Heart left ventricle (tissue), 16 donors: Measurements from ENCODE around the gene RPS6KA5. TPM values are rescaled to one million over a fixed set of nuclear protein-coding genes. Genes with fewer than 3 reads are reported as not detected.
"Not testable (repeated sequence)": the region's sequence is repeated elsewhere in the genome, so short reads cannot be mapped to it uniquely, and the experiment has no call there.

Experiments
- ATAC-seq, 4 donors: fragments of 200-7000 bp; cut with Tn5 transposase; one replicate each; pipeline ENCODE4 v1.9.1; 2020 to 2022; ENCODE audit warnings: moderate library complexity in 4 of 4, mild to moderate bottlenecking in 3 of 4, moderate number of reproducible peaks in 1 of 4
- DNase-seq, 5 donors: peaks; one replicate each; pipeline ENCODE4 v3.0.0-alpha.2; 2020
- H3K27ac ChIP-seq, 12 donors: fragments of 200-600 bp; sonication (generic) in 4 of 12; one replicate each; pipeline versions ENCODE4 v1.5.0 to v1.8.0; 2016 to 2022; ENCODE audit warnings: mild to moderate bottlenecking in 2 of 12
- H3K27me3 ChIP-seq, 9 donors: fragments of 200-600 bp; sonication (generic) in 2 of 9; one replicate each; pipeline versions ENCODE4 v1.5.1 to v1.8.0; 2016 to 2022; ENCODE audit warnings: mild to moderate bottlenecking in 3 of 9
- H3K36me3 ChIP-seq, 9 donors: fragments of 200-600 bp; sonication (generic) in 2 of 9; one replicate each; pipeline versions ENCODE4 v1.5.0 to v1.8.0; 2018 to 2022; ENCODE audit warnings: mild to moderate bottlenecking in 2 of 9
- H3K4me1 ChIP-seq, 12 donors: fragments of 200-600 bp; sonication (generic) in 4 of 12; one replicate each; pipeline versions ENCODE4 v1.5.0 to v1.8.0; 2016 to 2022; ENCODE audit warnings: mild to moderate bottlenecking in 3 of 12
- H3K4me3 ChIP-seq, 12 donors: fragments of 200-600 bp; sonication (generic) in 4 of 12; one replicate each; pipeline versions ENCODE4 v1.5.0 to v1.8.0; 2017 to 2022; ENCODE audit warnings: mild to moderate bottlenecking in 9 of 12, moderate library complexity in 4 of 12
- H3K9me3 ChIP-seq, 12 donors: fragments of 200-600 bp; sonication (generic) in 4 of 12; one replicate each; pipeline versions ENCODE4 v1.5.0 to v1.8.0; 2016 to 2022; ENCODE audit warnings: mild to moderate bottlenecking in 1 of 12
- POLR2A ChIP-seq, 2 donors: fragments of 450-650 bp; IDR thresholded peaks; one replicate each; pipeline ENCODE4 v1.6.1; 2017; ENCODE audit warnings: antibody characterized with exemption in 2 of 2, mild to moderate bottlenecking in 2 of 2, moderate library complexity in 2 of 2
- WGBS, 4 donors: extraction: QIAGEN DNeasy Blood & Tissue Kit in 2 of 4; methylation state at CpG; one replicate each; pipeline versions ENCODE4 v1.1.5 to v1.1.7; 2013 to 2018; 5-methylcytosine and 5-hydroxymethylcytosine counted together
- intact Hi-C, 10 donors: fragments of 100-400 bp; cut with DNase I; formaldehyde crosslinking; loops; one replicate each; pipeline versions ENCODE4 v1.11.1 to v1.14.2; 2022
- polyA plus RNA-seq, 2 donors: library from polyadenylated mRNA; stranded (reverse); fragments of 200-250 nt; gene quantifications; one replicate each; pipeline ENCODE4 v1.2.3, GENCODE V29; 2013
- total RNA-seq, 9 donors: library from RNA; depleted of rRNA in 2 of 9; stranded (reverse); fragments of >200 nt in 2 of 9; fragmentation: NEBNext Ultra II Directional in 3 of 9; extraction: Animal tissue kit (Norgen Biotek cat#: 25700) in 3 of 9; gene quantifications; one replicate each; pipeline versions ENCODE4 v1.1.0 to v1.2.4, GENCODE V29; 2016 to 2023
- TF ChIP-seq, protein P1 (sequence below), 12 donors: fragments of 200-600 bp; sonication (generic) in 4 of 12; IDR thresholded peaks; one replicate each; pipeline versions ENCODE4 v1.5.0 to v1.8.0; 2018 to 2022; ENCODE audit warnings: antibody characterized with exemption in 12 of 12, mild to moderate bottlenecking in 5 of 12
- donor health status: ischemic (EF 13 %, LVEDD 7.1; RV severe dilation, severe dysfunction).
- donor health status: healthy with polysubstance abuse.
- donor health status: DM: no; HTN: yes; CAD: no.
- donor health status: DM: no; HTN: no; CAD: no.
- donor health status: ischemic (EF 25% LVEDD 6.9; RV normal size, moderate dysfunction).
- donor health status: ischemic (EF 25% LVEDD 5.7; RV mildly dilated, moderate dysfunction).
- donor health status: healthy.
- donor health status: DM: yes; HTN: yes; CAD: no.
- donor health status: ischemic (EF 35%, LVEDD 5.7; RV mildly dilated, moderate dysfunction).
- donor health status: nonischemic (EF 11% LVEDD 7.7; RV severe dilation, severe dysfunction).
- donor health status: DM: yes; HTN: yes; CAD: no.
- donor health status: PGD.
- donor health status: ischemic (EF 29% LVEDD 5.4; RV normal size, mild dysfunction).
- donor health status: nonischemic (EF 23%, LVEDD 6.1; RV moderate dilation, normal function).

RPS6KA5 gene
- total and polyA plus RNA-seq, 11 donors, result 0.72 to 13.3 (median 8.5) TPM

DNA sequence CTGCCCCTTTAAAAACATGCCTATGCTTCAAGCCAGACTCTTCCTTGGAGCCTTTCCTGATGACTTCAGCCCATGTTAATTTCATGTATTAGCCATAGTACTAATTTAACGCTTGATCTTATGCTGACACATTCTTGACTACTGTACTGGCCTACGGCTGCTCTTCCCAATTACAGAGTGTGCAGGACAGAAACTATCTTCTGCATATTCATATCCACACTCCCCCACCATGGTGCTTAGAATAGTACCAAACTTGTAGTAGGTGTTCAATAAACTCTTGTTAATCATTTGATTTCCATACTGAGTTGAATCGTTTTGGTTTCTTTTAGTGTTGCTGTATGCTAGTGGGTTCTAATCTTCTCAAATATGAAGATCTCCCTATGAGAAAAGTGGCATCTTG is 31.6 kb upstream of the RPS6KA5 start:
- no peaks in the 10 kb centered on the region for H3K4me1 ChIP-seq
- no peak overlapping the region for H3K4me3 ChIP-seq
- intact Hi-C loops, result no loop called here
- H3K27me3 ChIP-seq, result no peaks in the 10 kb centered on the region
- no peak overlapping the region for H3K27ac ChIP-seq
- no peak for TF ChIP-seq POLR2A (IDR thresholded peaks at IDR 0.05)
- TF ChIP-seq, protein P1, sequence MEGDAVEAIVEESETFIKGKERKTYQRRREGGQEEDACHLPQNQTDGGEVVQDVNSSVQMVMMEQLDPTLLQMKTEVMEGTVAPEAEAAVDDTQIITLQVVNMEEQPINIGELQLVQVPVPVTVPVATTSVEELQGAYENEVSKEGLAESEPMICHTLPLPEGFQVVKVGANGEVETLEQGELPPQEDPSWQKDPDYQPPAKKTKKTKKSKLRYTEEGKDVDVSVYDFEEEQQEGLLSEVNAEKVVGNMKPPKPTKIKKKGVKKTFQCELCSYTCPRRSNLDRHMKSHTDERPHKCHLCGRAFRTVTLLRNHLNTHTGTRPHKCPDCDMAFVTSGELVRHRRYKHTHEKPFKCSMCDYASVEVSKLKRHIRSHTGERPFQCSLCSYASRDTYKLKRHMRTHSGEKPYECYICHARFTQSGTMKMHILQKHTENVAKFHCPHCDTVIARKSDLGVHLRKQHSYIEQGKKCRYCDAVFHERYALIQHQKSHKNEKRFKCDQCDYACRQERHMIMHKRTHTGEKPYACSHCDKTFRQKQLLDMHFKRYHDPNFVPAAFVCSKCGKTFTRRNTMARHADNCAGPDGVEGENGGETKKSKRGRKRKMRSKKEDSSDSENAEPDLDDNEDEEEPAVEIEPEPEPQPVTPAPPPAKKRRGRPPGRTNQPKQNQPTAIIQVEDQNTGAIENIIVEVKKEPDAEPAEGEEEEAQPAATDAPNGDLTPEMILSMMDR (IDR thresholded peaks at IDR 0.05), result no peak
- H3K36me3 ChIP-seq, result no peaks in the 10 kb centered on the region
- no peak for DNase-seq
- WGBS, 4 donors, result 89 to 94% (median 90%) methylated on average over 3 of the region's 3 CpGs
- ATAC-seq, result no peak
- no peaks in the 10 kb centered on the region for H3K9me3 ChIP-seq

DNA sequence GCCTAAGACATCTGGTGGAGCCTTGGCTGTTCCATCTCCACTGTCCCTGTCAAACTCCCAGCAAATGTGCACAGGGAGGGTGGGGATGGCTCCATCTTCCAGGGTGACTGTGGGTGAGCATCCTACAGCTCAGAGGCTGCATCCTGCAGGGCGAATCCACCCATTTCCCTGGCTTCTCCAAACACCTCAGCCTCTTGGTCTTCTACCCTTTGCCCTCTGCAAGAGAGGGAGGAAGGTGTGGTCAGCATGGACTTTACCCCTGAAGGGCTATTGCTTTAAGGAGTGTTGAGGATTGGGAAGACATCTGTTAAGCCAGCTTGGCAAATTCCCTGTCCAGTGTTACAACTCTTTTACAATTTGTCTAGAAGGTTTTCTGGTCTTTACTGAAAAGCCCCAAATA is 30.3 kb upstream of the RPS6KA5 start:
- Histone ChIP-seq H3K27me3 (no peaks in the 10 kb centered on the region), H3K27ac (no peak overlapping the region), H3K9me3 (no peaks in the 10 kb centered on the region), H3K4me1 (no peaks in the 10 kb centered on the region), H3K36me3 (no peaks in the 10 kb centered on the region), H3K4me3 (no peak overlapping the region)
- no peak for TF ChIP-seq POLR2A (IDR thresholded peaks at IDR 0.05)
- TF ChIP-seq, protein P1 (IDR thresholded peaks at IDR 0.05), result no peak
- no peak for ATAC-seq
- intact Hi-C loops, result loop anchor here in 1 of 10 donors (2.0 kb wide), 1 partner anchor 32 kb away; no protein-coding TSS in a partner anchor
- WGBS, 4 donors, result 82 to 94% (median 90%) methylated on average over 1 of the region's 1 CpG
- DNase-seq, result no peak

DNA sequence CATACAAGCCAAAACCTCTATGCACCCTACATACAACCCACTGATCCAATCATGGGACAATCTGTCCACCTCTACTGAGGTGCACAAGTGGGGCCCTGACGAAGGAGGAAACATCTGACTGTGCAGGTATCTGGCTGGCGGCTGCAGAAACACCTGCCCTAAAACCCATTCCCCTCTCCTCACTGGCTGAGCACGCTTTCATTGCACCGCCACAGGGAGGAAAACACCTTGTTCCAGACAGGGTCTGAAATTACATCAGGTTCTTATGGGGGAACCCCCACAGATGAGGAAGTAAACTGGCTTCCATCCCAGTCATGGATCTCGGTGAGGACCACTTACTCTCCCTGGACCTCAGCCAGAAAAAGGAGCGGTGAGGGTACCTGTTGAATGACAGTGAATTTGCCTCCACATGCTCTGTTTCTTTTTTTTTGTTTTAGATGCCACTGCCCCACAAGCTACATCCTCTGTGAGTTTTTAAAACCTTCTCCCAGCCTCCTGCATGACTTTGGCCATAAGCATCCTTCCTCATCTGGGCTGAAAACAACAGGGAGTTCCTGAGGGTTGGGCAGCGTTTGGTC is 29.6 kb upstream of the RPS6KA5 start:
- WGBS, 4 donors, result 84 to 89% (median 88%) methylated on average over 6 to 7 of the region's 7 CpGs
- Histone ChIP-seq H3K4me1 (no peaks in the 10 kb centered on the region), H3K27me3 (no peaks in the 10 kb centered on the region), H3K4me3 (no peak overlapping the region), H3K36me3 (no peaks in the 10 kb centered on the region), H3K9me3 (no peaks in the 10 kb centered on the region), H3K27ac (no peak overlapping the region)
- DNase-seq (no peak), ATAC-seq (no peak)
- intact Hi-C loops, result loop anchor here in 1 of 10 donors (2.0 kb wide), 1 partner anchor 33 kb away; no protein-coding TSS in a partner anchor
- TF ChIP-seq, protein P1 (IDR thresholded peaks at IDR 0.05), result no peak
- no peak for TF ChIP-seq POLR2A (IDR thresholded peaks at IDR 0.05)

DNA sequence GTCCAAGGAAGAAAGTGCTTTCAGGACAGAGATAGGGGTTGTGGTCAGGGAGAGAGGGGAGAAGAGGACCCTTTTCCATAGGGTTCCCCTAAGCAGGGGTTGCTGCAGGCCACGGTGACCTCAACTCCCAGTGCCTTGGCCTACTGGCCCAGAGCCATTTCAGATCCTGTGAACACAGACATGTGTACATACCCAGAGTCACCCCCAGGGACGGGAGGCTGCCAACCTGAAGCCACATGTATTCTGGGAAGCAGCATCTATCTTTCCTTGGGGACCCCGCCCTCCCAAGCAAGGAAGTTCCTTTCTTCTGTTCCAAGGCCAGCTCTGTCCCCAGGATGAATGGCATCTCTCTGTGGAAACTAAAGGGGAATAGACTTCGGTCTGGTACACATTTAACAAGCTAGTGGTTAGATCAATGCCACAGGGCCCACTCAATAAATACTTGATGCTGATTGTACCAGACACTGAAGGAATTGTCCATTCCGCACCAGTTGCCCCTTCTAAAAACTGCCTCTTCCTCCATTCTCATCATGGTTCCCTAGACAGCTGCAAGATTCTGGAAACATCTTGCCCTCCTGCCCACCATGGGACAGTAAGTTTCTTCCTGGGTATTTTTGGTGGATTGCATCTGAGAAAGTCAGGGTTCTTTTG is 28.3 kb upstream of the RPS6KA5 start:
- TF ChIP-seq POLR2A (IDR thresholded peaks at IDR 0.05), result no peak
- H3K27ac ChIP-seq, result no peak overlapping the region
- H3K4me3 ChIP-seq, result no peak overlapping the region
- ATAC-seq (no peak), DNase-seq (no peak)
- no peaks in the 10 kb centered on the region for H3K36me3 ChIP-seq
- intact Hi-C loops, result no loop called here
- H3K27me3 ChIP-seq, result no peaks in the 10 kb centered on the region
- no peaks in the 10 kb centered on the region for H3K4me1 ChIP-seq
- H3K9me3 ChIP-seq, result no peaks in the 10 kb centered on the region
- WGBS, 4 donors, result 81 to 97% (median 85%) methylated on average over 4 to 5 of the region's 5 CpGs

DNA sequence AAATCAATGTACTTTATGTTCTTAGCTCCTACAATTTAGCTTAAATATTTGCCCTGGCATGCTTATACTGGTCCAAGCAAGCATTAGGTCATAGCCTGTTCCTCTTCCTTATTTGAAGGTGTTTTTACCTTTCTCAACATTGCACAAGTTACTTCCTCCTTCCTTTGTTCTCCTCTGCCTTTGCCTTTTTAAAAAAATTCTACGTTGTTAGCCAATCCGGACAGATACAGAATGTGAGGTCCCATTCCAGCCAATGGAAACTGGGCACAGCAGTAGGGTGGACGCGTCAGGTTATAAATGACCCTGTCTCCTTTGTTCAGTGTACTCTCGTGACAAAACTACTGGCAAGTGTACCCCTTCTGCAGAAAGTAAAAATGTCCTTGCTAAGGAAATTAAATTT is 27.0 kb upstream of the RPS6KA5 start:
- intact Hi-C loops, H3K4me1 ChIP-seq, DNase-seq, H3K4me3 ChIP-seq, ATAC-seq, H3K27ac ChIP-seq, H3K36me3 ChIP-seq, H3K9me3 ChIP-seq, H3K27me3 ChIP-seq: not testable (repeated sequence)
- 85 to 92% (median 87%) methylated on average over 5 of the region's 5 CpGs for whole genome bisulfite sequencing, 4 donors
